Testis (tissue), 2 donors: Measurements from ENCODE around the gene SIGLEC14.

ENCODE experiments used
- POLR2A ChIP-seq: fragments of 450-650 bp; IDR thresholded peaks from one replicate; pipeline ENCODE4 v1.6.1; 2017; ENCODE audit warnings: antibody characterized with exemption, mild to moderate bottlenecking, moderate library complexity
- TF ChIP-seq, protein P1 (sequence below), 3 experiments: fragments of 450-650 bp in 2 of 3; fragments of 200-600 bp in 1 of 3; sonication (generic) in 1 of 3; IDR thresholded peaks; one replicate each; pipeline ENCODE4 v1.5.1; 2016 to 2019; ENCODE audit warnings: antibody characterized with exemption in 3 of 3, mild to moderate bottlenecking in 2 of 3, moderate library complexity in 1 of 3

DNA sequence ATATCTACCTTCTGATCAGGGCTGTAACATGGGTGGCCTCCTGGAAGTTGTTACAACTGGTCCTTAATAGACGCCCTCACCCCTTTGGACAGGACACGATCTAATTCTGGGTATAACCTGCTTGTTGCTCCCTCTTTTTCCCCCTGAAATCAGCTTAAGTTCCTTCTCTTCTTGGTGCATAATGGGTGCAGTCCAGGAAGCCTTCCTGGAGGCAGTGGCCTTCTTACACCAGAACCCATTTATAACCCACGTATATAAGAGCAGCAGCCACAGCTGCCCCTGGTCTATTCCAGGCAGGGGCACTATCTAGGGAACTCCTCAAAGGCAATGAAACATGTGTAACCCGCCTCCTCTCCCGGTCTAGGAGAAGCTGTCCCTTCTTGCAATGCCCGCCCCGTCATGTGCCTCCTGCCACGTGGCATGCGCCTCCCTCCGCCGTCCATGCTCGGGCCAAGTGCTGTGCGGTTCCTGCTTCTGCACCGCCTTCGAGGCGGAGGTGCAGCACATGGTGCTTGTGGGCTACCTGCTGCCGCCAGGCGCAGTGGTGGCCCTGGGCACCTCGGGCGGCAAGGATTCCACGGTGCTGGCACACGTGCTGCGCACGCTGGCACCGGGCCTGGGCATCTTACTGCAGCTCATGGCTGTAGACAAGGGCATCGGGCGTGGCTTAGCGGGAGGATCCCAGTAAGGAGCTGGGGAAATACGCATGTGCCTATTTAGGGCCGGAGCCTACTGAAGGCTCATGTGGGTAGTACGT lies 48.3 kb downstream of the SIGLEC14 start:
- TF ChIP-seq, protein P1, sequence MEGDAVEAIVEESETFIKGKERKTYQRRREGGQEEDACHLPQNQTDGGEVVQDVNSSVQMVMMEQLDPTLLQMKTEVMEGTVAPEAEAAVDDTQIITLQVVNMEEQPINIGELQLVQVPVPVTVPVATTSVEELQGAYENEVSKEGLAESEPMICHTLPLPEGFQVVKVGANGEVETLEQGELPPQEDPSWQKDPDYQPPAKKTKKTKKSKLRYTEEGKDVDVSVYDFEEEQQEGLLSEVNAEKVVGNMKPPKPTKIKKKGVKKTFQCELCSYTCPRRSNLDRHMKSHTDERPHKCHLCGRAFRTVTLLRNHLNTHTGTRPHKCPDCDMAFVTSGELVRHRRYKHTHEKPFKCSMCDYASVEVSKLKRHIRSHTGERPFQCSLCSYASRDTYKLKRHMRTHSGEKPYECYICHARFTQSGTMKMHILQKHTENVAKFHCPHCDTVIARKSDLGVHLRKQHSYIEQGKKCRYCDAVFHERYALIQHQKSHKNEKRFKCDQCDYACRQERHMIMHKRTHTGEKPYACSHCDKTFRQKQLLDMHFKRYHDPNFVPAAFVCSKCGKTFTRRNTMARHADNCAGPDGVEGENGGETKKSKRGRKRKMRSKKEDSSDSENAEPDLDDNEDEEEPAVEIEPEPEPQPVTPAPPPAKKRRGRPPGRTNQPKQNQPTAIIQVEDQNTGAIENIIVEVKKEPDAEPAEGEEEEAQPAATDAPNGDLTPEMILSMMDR (IDR thresholded peaks at IDR 0.05) = no peak
- no peak for TF ChIP-seq POLR2A
